GM18951 (cell line): ENCODE data around the gene SAE1.

Source experiments
- POLR2A ChIP-seq: IDR thresholded peaks from 4 replicates; pipeline ENCODE4 v1.6.1; 2011; ENCODE audit warnings: mild to moderate bottlenecking; ENCODE audit not compliant: insufficient read length, insufficient read depth; ENCODE audit errors: extremely low read depth
- in situ Hi-C: fragments of 300-500 bp; cut with MboI; formaldehyde crosslinking; loops from one replicate; pipeline ENCODE4 v1.12.0; 2022; ENCODE audit warnings: low sequenced_read_pairs, mixed read lengths, inconsistent platforms; ENCODE audit not compliant: unreplicated experiment

The SAE1 gene

GRCh38 chr19:47110521-47111005 lies 20.1 kb upstream of the SAE1 start:
- TF ChIP-seq POLR2A, result no peak
- in situ Hi-C loops, result no loop called here

GRCh38 chr19:47111006-47111621 lies 19.5 kb upstream of the SAE1 start:
- TF ChIP-seq POLR2A, result peak; percentile 45

GRCh38 chr19:47111682-47112165 lies 18.9 kb upstream of the SAE1 start:
- in situ Hi-C loops, result no loop called here
- no peak for TF ChIP-seq POLR2A

More at GRCh38 chr19:47111006-47111621, 19.5 kb upstream of the SAE1 start:
- in situ Hi-C loops, result no loop called here

DNA sequence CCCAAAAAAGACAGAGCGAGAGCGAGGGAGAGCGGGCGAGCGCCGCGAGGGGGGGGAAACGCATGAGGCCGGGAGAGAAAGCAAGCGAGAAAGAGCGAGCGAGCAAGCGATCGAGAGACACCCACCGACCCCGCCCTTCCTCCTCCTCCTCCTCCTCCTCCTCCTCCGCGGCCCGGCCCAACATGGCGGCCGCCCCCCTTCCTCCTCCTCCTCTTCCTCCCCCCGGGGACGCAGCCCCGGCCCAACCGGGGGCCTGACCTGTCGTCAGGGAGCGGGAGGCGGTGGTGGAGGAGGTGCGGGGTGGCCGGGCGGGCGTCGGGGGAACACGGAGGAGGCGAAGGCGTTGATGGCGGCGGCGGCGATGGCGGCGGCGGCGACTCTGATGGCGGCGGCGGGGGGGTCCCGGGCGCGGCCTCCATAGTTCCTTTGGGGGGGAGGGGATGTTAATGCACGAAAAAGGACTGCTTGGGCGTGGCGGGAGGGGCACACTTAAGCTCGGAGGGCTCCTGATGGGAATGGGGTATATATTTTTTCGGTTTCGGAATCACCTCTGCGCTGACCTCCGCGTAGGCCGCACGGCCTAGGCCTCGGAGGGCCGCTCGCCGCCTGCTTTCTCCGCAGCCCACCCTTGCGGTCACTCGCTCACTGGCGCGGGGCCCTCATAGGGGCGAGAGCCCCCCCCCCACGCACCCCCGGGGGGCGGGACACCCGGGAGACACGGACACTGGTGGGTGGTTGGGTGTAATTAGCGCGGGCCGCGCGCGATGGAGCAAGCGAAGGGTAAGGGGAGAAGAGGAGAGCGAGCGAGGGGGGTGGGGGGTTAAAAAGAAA lies 18.3 kb upstream of the SAE1 start:
- in situ Hi-C loops, result no loop called here
- peak; percentile 82 for TF ChIP-seq POLR2A

- TF ChIP-seq POLR2A, result peak; percentile 74
- in situ Hi-C loops, result no loop called here
These were observed 17.4 kb upstream of the SAE1 start, which contains the start of gene ZC3H4 for GRCh38 chr19:47112997-47113849. Gene ZC3H4 (minus strand): TSS chr19:47113776. CDS start chr19:47112584, 1,192 bp downstream.

DNA sequence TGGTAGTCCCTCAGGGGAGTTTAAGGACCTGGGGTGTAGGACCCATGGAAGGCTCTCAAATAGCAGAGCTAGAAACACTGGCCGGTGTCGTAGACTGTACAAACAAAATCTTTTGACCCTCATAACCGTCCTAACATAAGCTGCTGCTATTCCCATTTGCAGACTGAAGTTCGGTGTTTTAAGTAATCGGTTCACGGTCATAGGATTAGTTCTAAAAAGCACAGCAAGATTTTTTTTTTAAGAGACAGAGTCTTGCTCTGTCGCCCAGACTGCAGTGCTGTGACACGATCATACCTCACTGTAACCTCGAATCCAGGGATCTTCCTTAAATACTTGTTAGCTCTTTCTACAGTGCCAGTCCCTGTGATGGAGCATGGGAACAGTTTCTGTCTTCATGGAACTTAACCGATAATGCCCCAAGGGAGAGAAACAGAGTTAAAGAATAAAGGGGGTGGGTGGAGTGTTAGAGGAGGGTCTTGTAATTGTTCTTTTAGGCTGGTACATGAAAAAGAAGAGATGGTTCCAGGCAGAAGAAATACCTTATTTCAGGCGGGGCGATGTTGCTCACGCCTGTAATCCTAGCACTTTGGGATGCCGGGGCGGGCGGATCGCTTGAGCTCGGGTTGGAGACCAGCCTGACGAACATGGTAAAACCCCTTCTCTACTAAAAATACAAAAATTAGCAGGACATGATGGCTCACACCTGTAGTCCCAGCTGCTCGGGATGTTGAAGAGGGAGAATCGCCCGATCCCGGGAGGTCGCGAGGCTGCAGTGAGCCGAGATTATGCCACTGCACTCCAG lies 16.6 kb upstream of the SAE1 start:
- in situ Hi-C loops, result no loop called here
- no peak for TF ChIP-seq POLR2A

- no peak for TF ChIP-seq POLR2A
- in situ Hi-C loops, result loop anchor here (10.0 kb wide), 1 partner anchor 46 kb away; no protein-coding TSS in a partner anchor
These were observed 10.1 kb upstream of the SAE1 start for GRCh38 chr19:47120470-47121067.

DNA sequence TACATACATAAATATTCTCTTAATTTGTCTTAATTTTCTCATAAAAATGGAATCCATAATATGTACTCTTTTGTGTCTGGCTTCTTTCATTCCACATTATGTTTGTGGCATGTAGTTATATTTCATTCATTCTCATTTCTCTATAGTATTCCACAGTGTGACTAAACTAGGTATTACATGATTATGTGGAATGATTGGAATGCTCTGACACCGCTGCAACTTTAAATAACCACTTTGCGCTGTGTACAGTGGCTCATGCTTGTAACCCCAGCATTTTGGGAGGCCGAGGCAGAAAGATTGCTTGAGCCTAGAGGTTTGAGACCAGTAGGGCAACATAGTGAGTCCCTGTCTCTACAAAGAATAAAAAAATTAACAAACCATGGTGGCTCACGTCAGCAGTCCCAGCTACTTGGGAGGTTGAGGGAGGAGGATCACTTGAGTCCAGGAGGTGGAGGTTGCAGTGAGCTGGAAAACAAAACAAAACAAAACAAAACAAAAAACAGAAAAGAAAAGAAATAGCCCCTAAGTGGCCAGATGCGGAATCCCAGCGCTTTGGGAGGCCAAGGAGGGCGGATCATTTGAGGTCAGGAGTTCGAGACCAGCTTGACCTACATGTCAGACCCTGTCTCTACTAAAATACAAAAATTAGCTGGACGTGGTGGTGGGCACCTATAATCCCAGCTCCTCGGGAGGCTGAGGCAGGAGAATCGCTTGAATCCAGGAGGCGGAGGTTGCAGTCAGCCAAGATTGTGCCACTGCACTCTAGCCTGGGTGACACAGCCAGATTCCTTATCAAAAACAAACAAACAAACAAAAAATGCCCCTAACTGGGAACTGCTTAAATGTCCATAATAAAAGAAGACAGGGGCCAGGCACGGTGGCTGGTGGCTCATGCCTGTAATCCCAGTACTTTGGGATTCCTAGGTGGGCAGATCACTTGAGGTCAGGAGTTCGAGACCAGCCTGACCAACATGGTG lies 8.0 kb upstream of the SAE1 start:
- in situ Hi-C loops, result loop anchor here (10.0 kb wide), 1 partner anchor 48 kb away; no protein-coding TSS in a partner anchor

DNA sequence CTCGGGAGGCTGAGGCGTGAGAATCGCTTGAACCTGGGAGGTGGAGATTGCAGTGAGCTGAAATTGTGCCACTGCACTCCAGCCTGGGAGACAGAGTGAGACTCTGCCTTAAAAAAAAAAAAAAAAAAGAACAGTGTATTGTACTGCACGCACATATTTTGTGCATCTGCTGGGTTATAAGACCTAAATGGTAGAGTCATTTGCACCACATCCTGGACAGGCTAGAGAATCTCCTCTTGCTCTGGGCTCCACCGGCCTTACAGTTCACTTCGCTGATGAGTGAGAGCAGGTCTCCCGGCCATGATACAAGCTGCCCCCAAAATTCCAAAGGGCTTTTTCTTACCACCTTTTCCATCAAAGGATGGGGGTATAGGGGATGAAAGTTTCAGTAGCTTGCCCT lies 7.2 kb upstream of the SAE1 start:
- in situ Hi-C loops, result loop anchor here (10.0 kb wide), 1 partner anchor 49 kb away; no protein-coding TSS in a partner anchor
- TF ChIP-seq POLR2A, result no peak

More for the DNA sequence above, 8.0 kb upstream of the SAE1 start:
- TF ChIP-seq POLR2A, result no peak

DNA sequence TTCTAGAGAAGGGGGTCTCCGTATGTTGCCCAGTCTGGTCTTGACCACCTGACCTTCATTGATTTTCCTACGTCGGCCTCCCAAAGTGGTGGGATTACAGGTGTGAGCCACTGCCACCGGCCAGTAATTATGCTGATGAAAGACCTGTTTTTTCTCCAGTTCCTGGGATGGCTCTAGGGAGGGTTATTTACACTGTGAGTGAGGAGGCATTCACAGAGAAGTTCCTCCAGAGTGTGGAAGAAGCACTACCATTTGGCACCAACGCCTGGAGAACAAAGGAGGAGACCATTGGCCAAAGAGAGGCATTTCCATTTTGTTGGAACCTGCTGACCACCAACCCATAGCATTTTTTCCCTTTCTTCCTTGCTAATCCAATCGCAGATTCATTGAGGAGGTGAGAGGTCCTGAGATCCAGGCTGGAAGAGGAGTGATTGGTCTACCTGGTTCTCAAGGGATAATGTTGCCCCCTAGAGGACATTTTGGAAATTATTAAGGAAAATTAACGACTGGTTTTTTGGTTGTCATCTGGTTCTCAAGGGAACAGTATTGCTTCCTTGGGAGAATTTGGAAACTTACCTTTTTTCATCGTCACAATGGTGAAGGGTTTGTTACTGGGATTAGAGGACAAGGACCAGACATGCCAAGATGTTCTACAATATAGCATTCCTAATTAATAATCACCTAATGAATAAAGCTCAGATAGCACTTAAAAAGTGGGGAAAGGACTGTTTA lies 5.5 kb upstream of the SAE1 start:
- TF ChIP-seq POLR2A, result no peak
- in situ Hi-C loops, result loop anchor here (10.0 kb wide), 1 partner anchor 50 kb away; no protein-coding TSS in a partner anchor
